Activated T-helper 2 cell treated with anti-CD3 and anti-CD28 coated beads, Interferon-gamma antibody, Interleukin-2, Interleukin-4, amounts not matched to agents 10 μg/mL and 5 μg/mL and 100 μg/mL, durations not matched to agents 14 hours and 24 hours and 36 hours (primary cell): ENCODE data around the gene CEP128. TPM values are rescaled to one million over a fixed set of nuclear protein-coding genes. Genes with fewer than 3 reads are reported as not detected.

ENCODE experiments used
- DNase-seq: peaks from one replicate; pipeline ENCODE4 v3.0.0; 2021; ENCODE audit warnings: low spot score
- H3K27ac Mint-ChIP-seq: one replicate; pipeline ENCODE4 v1.8.0; 2021; ENCODE audit warnings: mixed read lengths
- H3K27me3 Mint-ChIP-seq: one replicate; pipeline ENCODE4 v1.8.0; 2021; ENCODE audit warnings: low read depth, mixed read lengths
- H3K36me3 Mint-ChIP-seq: one replicate; pipeline ENCODE4 v1.8.0; 2021; ENCODE audit warnings: low read depth, mixed read lengths
- H3K4me1 Mint-ChIP-seq: one replicate; pipeline ENCODE4 v1.8.0; 2021; ENCODE audit warnings: low read depth, mixed read lengths
- H3K4me3 Mint-ChIP-seq: one replicate; pipeline ENCODE4 v1.8.0; 2021; ENCODE audit warnings: low read depth, mild to moderate bottlenecking, moderate library complexity, mixed read lengths
- H3K9me3 Mint-ChIP-seq: one replicate; pipeline ENCODE4 v1.8.0; 2021; ENCODE audit warnings: mixed read lengths
- intact Hi-C: fragments of 100-400 bp; cut with micrococcal nuclease; formaldehyde crosslinking; loops from one replicate; pipeline ENCODE4 v1.15.1; 2023
- total RNA-seq: library from RNA; stranded (reverse); gene quantifications from 2 replicates; pipeline ENCODE4 v1.2.3, GENCODE V29; 2022

CEP128 gene
- total RNA-seq, 1 donor from 2014 or later = 18.0 TPM

- Mint-ChIP-seq H3K36me3 (peaks cover 3% of the 10 kb centered on the region), H3K27me3 (no peaks in the 10 kb centered on the region), H3K4me1 (no peaks in the 10 kb centered on the region), H3K27ac (no peak overlapping the region), H3K4me3 (no peak overlapping the region), H3K9me3 (no peaks in the 10 kb centered on the region)
- intact Hi-C loops = no loop called here
- DNase-seq = no peak
These were observed 418.6 kb downstream of the CEP128 start for GRCh38 chr14:80522936-80523335.

GRCh38 chr14:80522411-80522810 is 419.1 kb downstream of the CEP128 start:
- intact Hi-C loops = no loop called here
- H3K27me3 Mint-ChIP-seq = no peaks in the 10 kb centered on the region
- peaks cover 3% of the 10 kb centered on the region for H3K36me3 Mint-ChIP-seq
- H3K4me1 Mint-ChIP-seq = no peaks in the 10 kb centered on the region
- H3K4me3 Mint-ChIP-seq = no peak overlapping the region
- H3K9me3 Mint-ChIP-seq = no peaks in the 10 kb centered on the region
- no peak overlapping the region for H3K27ac Mint-ChIP-seq
- no peak for DNase-seq

DNA sequence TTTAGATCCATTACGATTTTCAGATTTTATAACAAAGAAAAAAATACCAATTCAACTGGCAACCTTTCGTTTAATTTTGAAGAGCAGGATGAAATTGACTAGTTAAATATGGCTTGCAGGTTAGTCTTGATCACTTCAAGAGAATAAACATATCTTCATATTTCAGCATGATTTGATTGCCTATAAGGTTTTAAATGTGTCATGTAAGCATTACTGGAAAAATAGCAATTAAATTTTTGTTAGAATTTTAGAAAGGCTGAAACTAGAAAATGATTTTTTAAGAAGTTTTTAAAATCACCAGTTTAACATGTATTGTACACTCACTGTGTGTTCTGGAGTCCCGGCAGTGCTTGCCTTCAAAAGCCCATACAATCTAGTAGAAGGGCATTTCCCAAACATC is 420.1 kb downstream of the CEP128 start:
- Mint-ChIP-seq H3K27me3 (no peaks in the 10 kb centered on the region), H3K4me3 (no peak overlapping the region), H3K4me1 (no peaks in the 10 kb centered on the region), H3K36me3 (peaks cover 3% of the 10 kb centered on the region), H3K27ac (no peak overlapping the region), H3K9me3 (no peaks in the 10 kb centered on the region)
- intact Hi-C loops = no loop called here
- DNase-seq = no peak

DNA sequence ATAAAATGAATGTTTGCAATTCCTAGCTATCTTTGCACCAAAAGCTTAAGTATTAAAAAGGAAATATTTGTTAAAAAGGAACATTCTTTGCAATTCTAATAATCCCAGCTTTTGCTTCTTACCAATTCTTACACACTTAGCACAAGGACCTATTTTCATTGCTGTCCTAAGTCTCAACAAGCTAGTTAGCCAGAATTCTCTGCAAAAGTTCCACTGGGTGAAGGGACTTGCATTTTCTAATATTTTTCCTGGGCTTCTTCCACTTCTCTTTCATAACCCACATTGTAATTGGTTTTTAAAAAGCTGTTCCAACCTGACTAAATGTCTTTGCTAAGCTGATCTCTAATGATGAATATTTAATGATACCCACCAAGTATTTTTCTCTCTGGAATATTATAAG is 422.5 kb downstream of the CEP128 start:
- no peaks in the 10 kb centered on the region for H3K27me3 Mint-ChIP-seq
- no peak overlapping the region for H3K27ac Mint-ChIP-seq
- H3K4me1 Mint-ChIP-seq = no peaks in the 10 kb centered on the region
- peaks cover 3% of the 10 kb centered on the region for H3K36me3 Mint-ChIP-seq
- H3K4me3 Mint-ChIP-seq = no peak overlapping the region
- intact Hi-C loops = no loop called here
- no peak for DNase-seq
- H3K9me3 Mint-ChIP-seq = no peaks in the 10 kb centered on the region

DNA sequence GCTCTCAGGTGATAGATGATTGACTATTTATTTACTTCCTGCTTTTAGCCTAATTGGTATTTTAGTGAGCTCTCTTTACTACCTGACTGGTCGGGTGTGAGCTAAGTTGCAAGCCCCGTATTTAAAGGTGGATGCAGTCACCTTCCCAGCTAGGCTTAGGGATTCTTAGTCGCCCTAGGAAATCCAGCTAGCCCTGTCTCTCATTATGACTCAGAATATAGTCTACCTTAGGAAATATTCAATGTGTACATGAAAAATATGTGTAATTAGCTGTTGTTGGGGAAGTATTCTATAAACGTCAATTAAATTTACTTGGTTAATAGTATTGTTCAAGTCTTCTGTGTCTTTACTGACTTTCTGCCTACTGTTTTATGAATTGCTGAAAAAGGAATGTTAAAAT is 423.4 kb downstream of the CEP128 start:
- intact Hi-C loops = no loop called here
- Mint-ChIP-seq H3K36me3 (peaks cover 3% of the 10 kb centered on the region), H3K27me3 (no peaks in the 10 kb centered on the region), H3K4me1 (no peaks in the 10 kb centered on the region), H3K27ac (no peak overlapping the region), H3K4me3 (no peak overlapping the region), H3K9me3 (peaks cover 5% of the 10 kb centered on the region)
- no peak for DNase-seq

DNA sequence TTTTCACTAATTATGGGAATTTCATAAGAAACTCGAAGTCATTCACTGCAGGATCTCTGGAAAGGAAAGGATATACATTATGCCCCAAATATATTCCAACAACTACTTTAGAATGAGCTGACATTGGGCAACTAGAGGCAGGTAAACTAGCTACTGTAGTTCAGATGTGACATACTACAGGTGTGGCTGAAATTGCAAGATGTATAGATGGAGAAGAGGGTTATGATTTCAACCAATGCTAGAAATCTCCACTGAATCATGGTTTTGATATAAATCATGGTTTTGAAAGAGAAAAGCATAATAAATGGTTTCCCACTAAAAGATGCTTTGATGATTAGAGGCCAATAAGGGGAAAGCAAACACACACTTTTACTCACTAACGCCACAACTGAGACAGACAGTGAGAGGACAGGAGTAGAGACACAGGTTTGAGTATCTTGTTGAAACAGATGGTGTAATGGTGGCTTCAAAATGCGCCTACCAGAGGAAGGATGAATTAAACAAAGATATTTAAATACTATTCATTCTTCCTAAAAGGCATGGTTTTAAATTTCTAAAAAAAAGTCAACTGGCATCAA is 434.2 kb downstream of the CEP128 start:
- Mint-ChIP-seq H3K4me3 (no peak overlapping the region), H3K4me1 (no peaks in the 10 kb centered on the region), H3K36me3 (no peaks in the 10 kb centered on the region), H3K27ac (no peak overlapping the region), H3K27me3 (peaks cover 2% of the 10 kb centered on the region), H3K9me3 (no peaks in the 10 kb centered on the region)
- intact Hi-C loops = no loop called here
- no peak for DNase-seq

DNA sequence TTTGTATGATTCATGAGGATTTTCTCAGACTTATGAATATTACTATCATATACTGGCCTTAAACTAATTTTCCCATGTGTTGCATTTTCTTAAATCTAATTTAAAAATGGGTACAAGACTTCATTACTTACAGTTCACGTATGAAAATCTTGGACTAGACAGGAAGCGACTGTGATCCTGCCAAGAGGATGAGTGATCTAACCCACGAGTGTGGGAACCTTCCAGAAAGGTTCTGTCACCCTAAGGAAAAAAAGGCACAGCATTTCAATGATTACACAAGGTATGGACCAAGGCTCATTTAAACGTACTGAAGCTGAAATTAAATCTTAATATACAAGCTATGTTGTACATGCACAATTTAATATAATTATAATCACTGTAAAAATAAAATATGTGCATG is 436.8 kb downstream of the CEP128 start:
- no peaks in the 10 kb centered on the region for H3K9me3 Mint-ChIP-seq

GRCh38 chr14:80498533-80498932 is 443.0 kb downstream of the CEP128 start:
- intact Hi-C loops = no loop called here
- Mint-ChIP-seq H3K4me1 (no peaks in the 10 kb centered on the region), H3K4me3 (no peak overlapping the region)

More for the DNA sequence above, 436.8 kb downstream of the CEP128 start:
- intact Hi-C loops = no loop called here
- H3K4me1 Mint-ChIP-seq = no peaks in the 10 kb centered on the region
- no peak overlapping the region for H3K4me3 Mint-ChIP-seq
- peaks cover under 1% of the 10 kb centered on the region for H3K27me3 Mint-ChIP-seq
- no peak for DNase-seq
- H3K36me3 Mint-ChIP-seq = no peaks in the 10 kb centered on the region
- no peak overlapping the region for H3K27ac Mint-ChIP-seq

GRCh38 chr14:80496090-80496489 is 445.4 kb downstream of the CEP128 start:
- Mint-ChIP-seq H3K36me3 (no peaks in the 10 kb centered on the region), H3K4me3 (no peak overlapping the region), H3K27ac (no peak overlapping the region), H3K27me3 (no peaks in the 10 kb centered on the region), H3K9me3 (no peaks in the 10 kb centered on the region), H3K4me1 (no peaks in the 10 kb centered on the region)
- no peak for DNase-seq
- intact Hi-C loops = no loop called here

More at GRCh38 chr14:80498533-80498932, 443.0 kb downstream of the CEP128 start:
- DNase-seq = no peak
- H3K27ac Mint-ChIP-seq = no peak overlapping the region
- no peaks in the 10 kb centered on the region for H3K36me3 Mint-ChIP-seq
- no peaks in the 10 kb centered on the region for H3K9me3 Mint-ChIP-seq
- no peaks in the 10 kb centered on the region for H3K27me3 Mint-ChIP-seq

GRCh38 chr14:80494769-80495168 is 446.8 kb downstream of the CEP128 start:
- Mint-ChIP-seq H3K9me3 (no peaks in the 10 kb centered on the region), H3K4me3 (no peak overlapping the region), H3K27ac (no peak overlapping the region), H3K4me1 (no peaks in the 10 kb centered on the region), H3K36me3 (no peaks in the 10 kb centered on the region), H3K27me3 (no peaks in the 10 kb centered on the region)
- DNase-seq = no peak
- intact Hi-C loops = no loop called here

- intact Hi-C loops = no loop called here
- no peaks in the 10 kb centered on the region for H3K27me3 Mint-ChIP-seq
These were observed 447.9 kb downstream of the CEP128 start for GRCh38 chr14:80493620-80494019.

GRCh38 chr14:80491650-80492049 is 449.9 kb downstream of the CEP128 start:
- no peak overlapping the region for H3K4me3 Mint-ChIP-seq
- intact Hi-C loops = no loop called here
- H3K36me3 Mint-ChIP-seq = no peaks in the 10 kb centered on the region

More at GRCh38 chr14:80493620-80494019, 447.9 kb downstream of the CEP128 start:
- no peak for DNase-seq
- no peak overlapping the region for H3K4me3 Mint-ChIP-seq
- H3K36me3 Mint-ChIP-seq = no peaks in the 10 kb centered on the region
- H3K4me1 Mint-ChIP-seq = no peaks in the 10 kb centered on the region
- no peak overlapping the region for H3K27ac Mint-ChIP-seq
- H3K9me3 Mint-ChIP-seq = no peaks in the 10 kb centered on the region

DNA sequence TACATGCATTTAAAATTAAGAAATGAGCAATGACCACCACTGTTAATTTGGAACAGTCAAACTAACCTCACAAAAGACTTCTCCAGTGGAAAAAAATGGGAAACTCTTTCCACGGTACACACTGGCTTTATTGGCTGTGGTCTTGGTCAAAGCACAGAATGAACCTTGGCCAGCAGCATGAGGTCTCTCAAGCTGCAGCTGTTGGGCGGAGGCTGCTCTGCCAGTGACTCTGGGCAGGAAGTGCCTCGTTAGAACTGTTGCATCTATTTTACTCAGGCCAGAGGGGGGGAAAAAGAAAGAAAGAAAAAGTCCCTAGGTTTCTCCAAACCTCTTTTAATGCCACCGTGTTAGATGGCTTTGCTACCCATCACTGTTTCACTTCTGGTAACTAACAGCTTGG is 450.4 kb downstream of the CEP128 start:
- H3K36me3 Mint-ChIP-seq = no peaks in the 10 kb centered on the region
- no peaks in the 10 kb centered on the region for H3K27me3 Mint-ChIP-seq
- no peak overlapping the region for H3K27ac Mint-ChIP-seq
- no peak for DNase-seq
- intact Hi-C loops = no loop called here
- no peaks in the 10 kb centered on the region for H3K4me1 Mint-ChIP-seq
- peaks cover 5% of the 10 kb centered on the region for H3K9me3 Mint-ChIP-seq
- H3K4me3 Mint-ChIP-seq = no peak overlapping the region

More at GRCh38 chr14:80491650-80492049, 449.9 kb downstream of the CEP128 start:
- DNase-seq = no peak
- no peaks in the 10 kb centered on the region for H3K4me1 Mint-ChIP-seq
- no peaks in the 10 kb centered on the region for H3K27me3 Mint-ChIP-seq
- peaks cover 5% of the 10 kb centered on the region for H3K9me3 Mint-ChIP-seq
- no peak overlapping the region for H3K27ac Mint-ChIP-seq

GRCh38 chr14:80489513-80489912 is 452.0 kb downstream of the CEP128 start:
- H3K4me3 Mint-ChIP-seq = no peak overlapping the region
- no peaks in the 10 kb centered on the region for H3K27me3 Mint-ChIP-seq
- H3K36me3 Mint-ChIP-seq = no peaks in the 10 kb centered on the region
- peaks cover 5% of the 10 kb centered on the region for H3K9me3 Mint-ChIP-seq
- intact Hi-C loops = no loop called here
- H3K4me1 Mint-ChIP-seq = no peaks in the 10 kb centered on the region
- DNase-seq = no peak
- H3K27ac Mint-ChIP-seq = no peak overlapping the region
